ENCODE results near the gene HDGFL2. TPM values are rescaled to one million over a fixed set of nuclear protein-coding genes. Genes with fewer than 3 reads are reported as not detected.
"Not testable (repeated sequence)": the region's sequence is repeated elsewhere in the genome, so short reads cannot be mapped to it uniquely, and the experiment has no call there.

HDGFL2 gene
- polyA plus RNA-seq, 1 donor = 58.8 TPM

DNA sequence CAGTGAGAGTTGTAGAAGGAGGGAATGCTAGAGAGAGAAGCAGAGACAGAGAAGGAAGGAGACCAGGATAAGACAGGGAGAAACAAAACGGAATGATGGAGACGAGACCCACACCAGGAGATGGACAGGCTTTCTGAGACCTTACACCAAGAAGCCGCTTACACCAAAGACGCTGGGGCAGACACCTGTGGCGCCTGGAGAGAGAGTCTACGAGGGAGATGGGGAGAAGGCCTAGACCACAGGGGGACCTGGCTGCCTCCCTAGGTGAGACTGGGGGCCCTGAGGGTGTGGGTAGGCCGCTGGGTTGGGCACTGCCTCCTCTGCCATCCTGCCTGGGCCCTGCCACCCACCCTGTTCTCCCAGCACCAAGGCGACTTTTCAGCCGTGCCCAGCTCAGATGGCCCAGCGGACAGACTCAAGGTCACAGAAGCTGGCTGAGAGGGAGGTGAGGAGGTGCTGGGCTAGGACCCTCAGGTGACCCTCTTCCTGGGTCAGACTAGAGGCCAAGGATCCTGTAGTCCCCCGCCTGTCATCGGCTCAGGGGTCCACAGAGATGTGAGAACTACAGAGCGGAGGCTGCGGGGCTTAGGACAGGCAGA lies 57.9 kb downstream of the HDGFL2 start:
- DNase-seq = no peak

DNA sequence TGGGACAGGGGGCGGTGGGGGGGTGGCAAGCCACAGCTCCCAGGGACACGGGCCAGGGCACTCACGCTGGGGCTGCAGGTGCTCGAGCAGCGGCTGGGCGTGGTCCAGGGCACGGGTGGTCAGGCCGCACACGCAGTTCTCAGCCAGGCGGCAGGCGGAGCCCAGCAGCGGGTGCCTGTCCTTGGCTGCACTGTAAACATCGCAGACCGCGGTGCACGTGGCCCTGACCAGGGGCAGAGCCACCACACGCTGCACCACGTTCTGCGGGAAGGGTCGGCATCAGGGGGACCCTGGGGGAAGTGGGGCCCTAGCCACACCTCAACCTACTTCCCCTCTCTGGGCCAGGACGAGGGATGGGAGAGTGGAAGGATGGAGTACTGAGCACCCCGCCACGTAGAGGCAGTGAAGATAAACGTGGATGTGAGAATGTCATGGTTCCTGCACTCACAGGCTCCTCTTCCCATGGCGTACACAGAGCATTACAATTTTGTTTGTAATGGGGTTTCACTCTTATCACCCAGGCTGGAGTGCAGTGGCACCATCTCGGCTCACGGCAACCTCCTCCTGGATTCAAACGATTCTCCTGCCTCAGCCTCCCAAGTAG lies 59.6 kb downstream of the HDGFL2 start:
- DNase-seq = no peak

DNA sequence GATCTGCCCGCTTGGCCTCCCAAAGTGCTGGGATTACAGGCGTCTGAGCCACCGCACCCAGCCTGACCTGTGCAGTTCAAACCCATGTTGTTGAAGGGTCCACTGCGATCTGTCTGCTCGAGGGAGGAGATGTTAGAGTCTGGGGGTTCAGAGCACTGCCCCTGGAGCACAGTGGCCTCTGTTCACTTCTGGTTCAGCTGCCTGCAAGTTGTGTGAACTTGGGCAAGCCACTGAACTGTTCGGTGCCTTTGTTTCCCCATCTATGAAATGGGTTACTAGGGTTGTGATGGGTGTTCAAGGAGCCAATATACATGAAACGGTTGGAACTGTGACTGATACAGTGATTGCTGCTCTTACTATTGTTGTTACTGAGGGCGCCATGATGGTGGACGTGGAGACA lies 61.2 kb downstream of the HDGFL2 start:
- no peak for DNase-seq

DNA sequence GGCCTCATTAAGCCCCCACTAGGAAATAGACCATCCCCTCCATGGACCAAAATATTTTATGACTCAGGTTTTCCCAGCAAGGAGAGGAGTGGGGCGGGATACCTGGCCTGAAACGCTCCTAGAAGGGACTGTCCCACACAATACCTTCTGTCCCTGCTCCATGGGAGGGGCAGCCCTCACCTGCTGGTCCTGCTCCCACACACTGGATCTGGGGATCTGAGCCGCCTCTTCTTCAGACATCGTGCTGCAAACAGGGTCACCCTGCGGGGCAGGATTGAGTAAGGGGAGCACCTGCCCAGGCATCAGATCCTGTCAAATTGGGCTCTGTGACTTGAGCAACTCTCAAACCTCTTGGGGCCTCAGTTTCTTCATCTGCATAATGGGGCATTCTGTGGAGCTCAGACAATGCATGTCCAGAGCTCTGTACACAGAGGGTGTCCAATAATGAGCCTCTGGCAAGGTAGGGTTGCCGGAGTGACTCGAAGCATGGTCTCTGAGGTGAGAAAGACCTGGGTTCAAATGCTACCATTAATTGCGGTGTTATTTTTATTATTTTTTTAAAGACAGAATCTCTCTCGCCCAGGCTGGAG lies 61.8 kb downstream of the HDGFL2 start:
- DNase-seq = no peak

DNA sequence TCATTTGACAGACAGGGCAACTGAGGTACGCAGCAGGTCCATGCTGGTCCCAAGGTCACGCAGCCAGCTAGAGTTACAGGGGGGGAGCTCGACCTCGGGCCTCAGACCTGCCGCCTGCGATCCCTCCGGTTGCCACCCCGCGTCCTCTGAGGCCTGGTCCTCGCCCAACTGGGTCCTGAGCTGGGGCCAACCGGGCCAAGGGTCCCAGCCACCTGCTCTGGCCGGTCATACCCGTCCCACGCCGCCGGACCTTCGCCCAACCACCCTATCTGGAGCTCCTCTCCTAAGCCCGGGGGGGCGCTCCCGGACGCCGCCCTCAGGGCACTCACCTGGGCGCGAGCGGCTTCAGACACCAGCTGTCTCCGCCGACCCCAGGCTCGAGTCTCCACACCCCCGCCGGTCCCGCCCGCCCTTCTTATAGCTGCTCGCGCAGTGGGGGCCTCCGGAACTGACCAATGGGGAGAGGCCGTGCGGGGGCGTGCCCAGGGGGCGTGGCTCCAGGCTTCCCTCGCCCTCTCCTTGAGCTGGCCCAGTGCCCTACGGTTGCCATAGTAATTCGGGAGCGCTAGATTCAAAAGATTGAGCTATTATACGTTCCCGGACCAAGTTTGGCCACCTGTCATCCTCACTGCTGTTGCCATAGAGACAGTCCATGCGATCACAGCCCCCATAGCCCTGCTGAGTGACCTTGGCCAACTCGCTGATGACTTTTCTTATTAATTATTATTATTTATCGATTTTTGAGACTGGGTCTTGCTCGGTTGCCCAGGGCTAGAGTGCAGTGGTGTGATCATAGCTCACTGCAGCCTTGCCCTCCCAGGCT lies 63.0 kb downstream of the HDGFL2 start, which contains the start of gene PLIN5:
Gene PLIN5 (minus strand): TSS at position 389 of the 823 bp plus-strand sequence. CDS start 1,150 bp downstream, outside the sequence.
- peak; percentile 79 for DNase-seq

DNA sequence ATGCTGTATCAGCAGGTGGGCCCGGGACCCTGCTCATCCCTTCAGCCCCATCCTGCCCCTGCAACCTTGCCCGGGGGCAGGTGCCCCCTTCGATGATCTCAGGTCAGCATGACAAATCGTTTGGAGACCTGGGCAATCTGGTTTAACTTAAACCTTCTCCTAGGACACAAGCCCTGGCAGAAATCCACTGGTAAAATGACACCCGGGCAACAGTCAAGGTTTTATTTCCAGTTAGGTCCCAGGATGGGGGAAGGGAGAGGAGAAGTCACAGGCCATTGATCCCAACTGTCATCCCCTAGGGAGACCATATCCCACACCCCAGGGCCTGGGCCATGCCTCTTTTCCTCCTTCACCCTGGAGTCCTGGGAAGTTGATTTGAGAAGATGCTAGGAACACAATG lies 64.7 kb downstream of the HDGFL2 start:
- no peak for DNase-seq

DNA sequence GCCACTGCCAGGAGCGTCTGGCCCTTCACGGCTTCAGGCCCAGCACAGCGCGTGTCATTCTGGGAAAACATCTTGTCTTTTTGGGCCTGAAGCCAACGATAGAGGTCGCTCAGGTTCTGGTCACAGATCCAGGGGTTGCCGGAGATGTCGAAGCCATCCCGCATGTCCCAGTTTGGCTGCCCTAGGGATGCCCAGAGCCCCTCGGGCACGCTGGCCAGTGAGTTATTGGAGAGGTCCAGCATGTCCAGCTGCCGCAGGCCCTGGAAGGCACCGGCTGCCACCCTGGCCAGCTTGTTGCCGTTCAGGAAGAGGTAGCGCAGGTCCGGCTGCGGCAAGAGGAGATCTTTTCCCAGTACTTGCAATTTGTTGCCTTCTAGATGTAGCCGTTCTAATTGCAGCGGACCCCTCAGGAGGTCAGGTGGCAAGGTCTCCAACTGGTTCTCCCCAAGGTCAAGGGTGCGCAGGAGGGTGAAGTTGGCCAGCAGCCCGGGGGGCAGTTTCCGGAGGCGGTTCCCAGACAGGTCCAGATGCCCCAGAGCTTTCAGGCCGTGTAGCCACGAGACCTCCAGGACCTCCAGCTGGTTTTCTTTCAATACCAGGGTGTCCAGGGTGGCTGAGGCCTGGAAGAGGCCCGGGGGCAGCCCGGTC lies 66.0 kb downstream of the HDGFL2 start:
- DNase-seq = no peak

DNA sequence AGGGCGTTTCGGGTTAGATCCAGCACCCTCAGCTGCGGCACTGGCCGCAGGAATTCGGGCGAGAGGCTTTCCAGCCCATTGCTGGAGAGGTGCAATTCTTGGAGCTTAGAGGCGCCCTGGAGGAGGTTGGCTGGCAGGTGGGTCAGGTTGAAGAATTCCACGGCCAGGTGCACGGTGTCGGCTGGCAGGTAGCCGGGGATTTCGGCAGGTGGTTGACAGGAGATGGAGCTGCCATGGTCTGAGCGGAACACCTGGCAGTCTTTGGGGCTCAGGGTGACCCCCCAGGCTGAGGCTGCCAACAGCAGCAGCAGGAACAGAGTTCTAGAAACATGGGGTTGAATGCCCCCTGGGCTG lies 66.5 kb downstream of the HDGFL2 start:
- DNase-seq = no peak

DNA sequence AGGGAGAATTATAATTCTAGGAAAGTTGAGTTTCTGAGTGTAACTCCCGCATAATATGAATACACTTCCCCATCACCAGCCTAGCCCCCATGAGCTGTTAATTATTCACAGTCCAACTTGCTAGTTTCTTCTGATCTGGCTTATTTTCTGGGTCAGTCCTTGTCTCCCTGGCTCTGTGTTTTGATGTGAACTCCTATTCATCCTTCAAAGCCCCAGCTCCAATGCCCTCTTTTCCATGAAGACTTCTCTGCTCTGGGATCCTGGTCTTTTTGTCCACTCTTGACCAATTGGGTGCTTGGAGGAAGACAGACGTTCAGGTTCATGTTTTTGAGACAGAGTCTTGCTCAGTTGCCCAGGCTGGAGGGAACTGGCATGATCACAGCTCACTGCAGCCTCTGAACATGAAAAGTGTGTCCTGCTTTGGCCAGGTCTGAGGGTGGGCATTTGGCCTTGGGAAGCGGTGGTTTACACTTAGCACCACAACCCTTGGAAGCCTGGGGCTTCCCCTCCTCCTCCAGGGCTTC lies 67.1 kb downstream of the HDGFL2 start:
- no peak for DNase-seq

DNA sequence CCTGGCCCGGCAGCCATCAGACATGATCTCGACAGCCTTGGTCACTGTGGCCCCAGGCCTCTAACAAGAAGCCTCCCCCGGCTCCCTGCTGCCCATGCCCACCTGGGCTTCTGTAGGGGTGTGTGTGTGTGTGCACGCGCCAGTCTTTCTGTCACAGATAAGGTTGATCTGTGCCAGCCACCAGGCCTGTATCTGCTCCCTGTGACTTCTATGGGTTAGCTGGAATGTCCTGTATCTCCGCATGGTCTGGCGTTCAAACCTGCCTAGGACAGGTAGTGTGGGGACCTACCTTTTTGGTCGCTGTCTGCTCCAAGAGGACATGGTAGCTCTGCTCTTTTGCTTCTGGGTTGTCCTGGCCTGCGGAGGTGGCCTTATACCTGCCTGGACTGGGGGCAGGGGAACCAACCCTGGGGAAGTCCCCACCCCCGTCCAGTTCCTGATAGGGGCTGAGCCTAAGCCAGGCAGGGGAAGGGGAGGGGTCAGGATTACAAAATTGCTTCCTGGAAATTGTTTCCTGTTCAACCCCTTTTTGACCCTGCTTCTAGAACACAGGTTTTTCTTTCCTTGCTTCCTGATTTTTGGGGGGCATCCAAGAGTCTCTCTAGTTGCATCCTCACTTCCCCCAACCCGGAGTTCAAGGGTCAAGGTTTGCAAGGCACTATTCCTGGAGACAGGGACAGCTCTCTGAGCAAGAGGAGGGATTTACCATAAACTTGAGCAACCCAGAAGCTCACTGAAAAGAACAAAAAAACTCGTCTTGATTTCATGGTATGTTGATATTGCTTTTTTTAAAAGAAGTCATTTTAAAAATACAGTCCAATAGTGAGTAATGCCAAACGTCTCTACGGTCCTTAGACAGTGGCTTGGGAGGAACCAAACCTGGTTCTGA lies 67.8 kb downstream of the HDGFL2 start, which contains the start of gene LRG1:
Gene LRG1 (minus strand): TSS at position 344 of the 889 bp plus-strand sequence. CDS start 23 bp downstream, at position 321.
- DNase-seq = no peak

DNA sequence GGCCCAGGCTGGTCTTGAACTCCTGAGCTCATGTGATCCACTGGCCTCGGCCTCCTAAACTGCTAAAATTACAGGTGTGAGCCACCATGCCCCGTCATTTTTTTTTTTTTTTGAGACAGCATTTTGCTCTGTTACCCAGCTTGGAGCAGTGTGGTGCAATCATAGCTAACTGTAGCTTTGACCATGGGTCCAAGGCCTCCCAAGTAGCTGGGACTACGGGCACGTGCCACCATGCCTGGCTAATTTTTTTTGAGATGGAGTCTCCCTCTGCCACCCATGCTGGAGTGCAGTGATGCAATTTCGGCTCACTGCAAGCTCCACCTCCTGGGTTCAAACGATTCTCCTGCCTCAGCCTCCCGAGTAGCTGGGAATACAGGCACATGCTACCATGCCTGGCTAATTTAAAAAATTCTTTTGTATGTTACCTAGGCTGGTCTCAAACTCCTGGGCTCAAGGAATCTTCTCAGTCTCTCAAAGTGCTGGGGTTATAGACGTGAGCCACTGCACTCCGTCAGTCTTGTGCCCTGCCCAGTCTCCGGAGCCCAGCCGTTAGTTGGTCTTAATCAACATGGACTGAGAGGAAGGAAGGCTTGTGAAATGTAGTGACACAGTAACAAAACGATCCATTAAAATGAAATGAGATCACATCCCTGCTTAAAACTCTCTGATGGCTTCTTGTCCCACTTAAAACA lies 69.2 kb downstream of the HDGFL2 start:
- no peak for DNase-seq

DNA sequence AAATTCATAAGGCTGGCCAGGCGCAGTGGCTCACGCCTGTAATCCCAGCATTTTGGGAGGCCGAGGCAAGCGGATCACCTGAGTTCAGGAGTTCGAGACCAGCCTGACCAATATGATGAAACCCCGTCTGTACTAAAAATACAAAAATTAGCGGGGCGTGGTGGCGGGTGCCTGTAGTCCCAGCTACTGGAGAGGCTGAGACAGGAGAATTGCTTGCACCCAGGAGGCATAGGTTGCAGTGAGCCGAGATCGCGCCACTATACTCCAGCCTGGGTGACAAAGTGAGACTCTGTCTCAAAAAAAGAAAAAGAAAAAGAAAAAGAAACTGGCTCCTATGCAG lies 69.7 kb downstream of the HDGFL2 start:
- not testable (repeated sequence) for DNase-seq

DNA sequence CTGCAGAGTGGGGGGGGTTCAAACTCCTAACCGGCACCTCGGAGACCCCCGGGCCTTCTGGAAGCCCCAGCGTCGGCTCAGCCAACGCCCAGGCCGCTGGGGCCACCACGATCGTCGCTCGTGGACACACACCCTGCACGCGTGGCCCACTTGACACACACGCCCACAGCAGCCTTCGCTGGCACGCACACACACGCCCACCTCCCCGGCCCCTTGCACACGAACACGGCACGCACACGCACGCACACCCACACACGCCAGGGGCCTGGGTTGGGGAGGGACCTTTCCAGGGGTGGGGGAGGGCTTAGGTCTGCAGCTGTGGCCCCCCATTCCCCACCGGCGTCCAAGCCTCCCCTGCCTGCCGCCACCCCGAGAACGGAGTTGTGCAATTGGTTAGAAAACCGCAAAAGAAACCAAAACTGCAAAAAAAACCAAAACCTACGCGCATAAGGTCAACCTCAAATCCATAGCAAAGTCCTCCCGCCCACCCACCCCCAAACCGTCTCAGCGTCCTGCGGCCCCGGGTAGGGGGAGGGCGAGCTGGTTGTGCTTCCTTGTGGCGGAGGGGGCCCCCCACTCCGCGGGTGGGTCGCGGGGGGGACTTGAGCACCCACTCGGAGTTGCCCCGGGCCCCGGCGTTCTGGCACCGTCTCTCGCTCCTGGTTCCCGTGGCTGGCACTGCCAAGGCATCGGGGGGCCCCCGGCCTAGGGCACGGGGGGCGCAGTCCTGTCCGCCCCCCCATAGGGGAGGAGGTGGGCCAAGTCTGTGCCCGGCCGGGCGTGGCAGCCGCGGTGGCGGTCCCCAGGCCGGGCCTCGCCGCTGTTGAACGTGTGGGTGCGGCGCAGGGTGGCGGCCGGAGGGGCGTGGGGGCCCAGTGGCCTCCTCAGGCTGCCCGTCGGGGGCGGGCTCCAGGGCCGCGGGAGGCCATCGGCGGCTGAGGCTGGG lies 71.1 kb downstream of the HDGFL2 start:
- DNase-seq = no peak

DNA sequence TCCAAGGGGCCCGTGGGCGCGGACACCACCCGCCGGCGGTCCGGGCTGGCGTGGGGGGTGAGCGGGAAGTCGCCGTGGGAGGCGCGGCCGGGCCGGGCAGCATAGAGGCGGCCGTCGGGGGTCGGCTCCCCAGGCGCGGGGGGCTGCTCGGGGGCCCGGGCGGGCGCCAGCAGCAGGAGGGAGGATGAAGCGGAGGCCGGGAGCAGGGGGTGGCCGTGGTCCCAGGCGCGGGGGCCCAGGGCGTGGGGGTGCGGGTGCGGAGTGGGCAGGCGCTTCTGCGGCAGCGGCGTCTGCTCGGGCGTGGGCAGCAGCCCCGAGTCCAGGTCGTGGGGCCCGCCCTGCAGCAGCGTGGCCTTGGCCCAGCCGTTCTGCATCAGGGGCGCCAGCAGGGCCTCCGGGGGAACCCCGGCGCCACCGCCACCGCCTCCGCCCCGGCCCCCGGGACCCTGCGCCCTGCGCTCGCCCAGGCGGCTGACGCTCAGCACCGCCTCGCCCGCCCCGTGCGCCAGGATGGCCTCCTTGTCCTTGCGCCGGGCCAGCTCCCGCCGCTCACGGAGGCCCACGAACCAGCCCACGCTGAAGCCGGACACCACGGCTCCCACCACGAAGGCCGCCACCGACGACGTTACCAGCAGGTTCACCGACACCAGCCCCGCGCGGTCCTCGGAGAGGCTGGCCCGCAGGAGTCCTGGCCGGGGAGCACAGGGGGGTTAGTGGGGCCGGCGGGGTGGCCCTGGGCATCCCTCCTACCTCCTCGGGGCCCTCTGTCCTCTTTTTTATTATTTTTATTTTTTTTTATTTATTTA lies 71.9 kb downstream of the HDGFL2 start:
- no peak for DNase-seq

DNA sequence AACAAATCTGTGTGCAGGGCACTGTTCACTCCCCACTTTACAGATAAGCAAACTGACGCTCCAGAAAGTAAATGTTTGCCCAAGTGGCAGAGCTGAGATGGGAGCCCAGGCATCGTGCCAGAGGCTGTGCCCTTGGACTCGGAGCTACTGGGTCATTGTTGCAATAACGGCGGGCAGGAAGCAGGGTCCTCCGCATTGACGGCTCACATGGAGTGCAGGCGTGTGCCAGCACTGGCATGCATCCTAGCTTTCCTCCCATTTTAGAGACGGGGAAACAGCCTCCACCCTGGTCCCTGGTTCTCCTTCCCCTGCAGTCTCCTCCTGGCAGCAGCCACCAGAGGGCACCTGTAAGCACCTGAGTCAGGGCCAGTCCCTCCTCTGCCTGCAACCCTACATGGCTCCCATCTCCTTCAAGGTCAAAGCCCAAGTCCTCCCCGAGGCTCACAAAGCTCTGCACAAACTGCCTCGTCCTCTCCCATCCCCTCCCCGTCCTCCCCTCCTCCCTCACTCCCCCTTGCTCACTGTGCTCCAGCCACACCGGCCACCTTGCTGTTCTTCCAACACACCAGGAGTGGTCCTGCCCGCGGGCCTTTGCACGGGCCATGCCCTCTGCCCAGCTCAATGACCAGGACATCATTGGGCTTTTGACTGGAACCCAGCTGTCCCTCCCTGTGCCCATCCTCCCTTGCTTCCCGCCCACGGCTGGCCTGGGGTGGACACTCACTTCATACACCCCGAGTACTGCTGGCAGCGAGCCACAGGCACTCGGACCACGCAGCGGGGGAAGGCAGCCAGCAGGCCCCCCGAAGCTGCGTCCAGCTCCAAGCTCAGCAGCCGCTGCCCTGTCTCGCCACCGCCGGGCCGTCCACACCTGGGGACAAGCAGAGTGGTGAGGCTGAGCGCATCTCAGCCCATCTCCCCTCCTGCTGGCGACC lies 75.5 kb downstream of the HDGFL2 start:
- no peak for DNase-seq

DNA sequence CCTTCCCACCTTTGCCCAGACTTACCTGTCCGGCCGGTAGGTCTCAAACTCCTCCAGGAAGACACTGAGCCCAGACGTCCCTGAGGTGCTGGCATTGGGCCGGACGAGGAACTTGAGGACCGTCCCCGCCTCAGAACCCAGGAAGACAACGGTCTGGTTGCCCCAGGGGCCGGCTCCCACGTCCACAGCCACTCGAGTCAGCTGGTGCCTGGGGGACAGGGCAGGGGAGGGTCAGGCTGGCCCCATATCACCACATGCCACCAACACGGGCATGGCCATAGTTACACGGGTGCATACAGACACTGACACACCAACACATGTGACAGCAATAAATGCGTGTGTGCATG lies 76.1 kb downstream of the HDGFL2 start:
- no peak for DNase-seq

DNA sequence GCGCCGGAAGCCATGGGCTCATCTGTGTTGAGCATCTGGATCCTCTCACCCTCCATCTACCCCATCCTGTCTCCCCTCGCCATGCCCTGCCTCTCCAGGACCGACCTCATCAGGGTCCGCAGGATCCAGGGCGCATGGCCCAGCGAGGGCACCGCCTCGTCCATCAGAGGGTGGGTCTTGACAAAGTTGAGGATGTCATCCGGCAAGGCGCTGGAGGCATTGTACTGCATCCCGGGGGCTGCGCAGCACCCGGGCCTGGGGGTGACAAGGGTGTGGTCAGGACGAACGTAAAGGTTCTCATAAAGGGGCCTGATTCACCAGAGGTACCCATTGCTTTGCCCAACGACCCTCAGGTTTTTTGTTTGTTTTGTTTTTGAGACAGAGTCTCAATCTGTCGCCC lies 77.9 kb downstream of the HDGFL2 start:
- DNase-seq = no peak
